HFFc6 (cell line): ENCODE data around the gene FHIT. TPM values are rescaled to one million over a fixed set of nuclear protein-coding genes. Genes with fewer than 3 reads are reported as not detected.
A peak's percentile ranks its signal among the peaks of the same experiment; 100 is the strongest.
"Not testable (repeated sequence)": the region's sequence is repeated elsewhere in the genome, so short reads cannot be mapped to it uniquely, and the experiment has no call there.

ENCODE experiments used
- DNase-seq: peaks from one replicate; pipeline ENCODE4 v3.0.0-alpha.2; 2018
- H3K27ac Mint-ChIP-seq: 2 replicates; pipeline ENCODE4 v1.8.0; 2020; ENCODE audit warnings: mild to moderate bottlenecking, mixed read lengths
- H3K27me3 Mint-ChIP-seq: 2 replicates; pipeline ENCODE4 v1.8.0; 2021; ENCODE audit warnings: mild to moderate bottlenecking, moderate library complexity, mixed read lengths; ENCODE audit not compliant: insufficient read depth
- H3K36me3 Mint-ChIP-seq: 2 replicates; pipeline ENCODE4 v1.8.0; 2021; ENCODE audit warnings: low read depth, mixed read lengths
- H3K4me1 Mint-ChIP-seq: 2 replicates; pipeline ENCODE4 v1.8.0; 2020; ENCODE audit warnings: low read depth, mixed read lengths
- H3K4me3 Mint-ChIP-seq: 2 replicates; pipeline ENCODE4 v1.8.0; 2020; ENCODE audit warnings: mild to moderate bottlenecking, moderate library complexity, mixed read lengths
- H3K9me3 Mint-ChIP-seq: 2 replicates; pipeline ENCODE4 v1.8.0; 2020; ENCODE audit warnings: mild to moderate bottlenecking, mixed read lengths
- CTCF ChIP-seq: fragments of 200-600 bp; sonication (generic); IDR thresholded peaks from 2 replicates; pipeline ENCODE4 v1.5.0; 2021; ENCODE audit warnings: antibody characterized with exemption, mild to moderate bottlenecking
- total RNA-seq, 6 experiments: library from RNA; stranded (reverse); fragmentation: NEBNext Ultra II Directional; extraction: Animal tissue kit (Norgen Biotek cat#: 25700); gene quantifications; 2 replicates in 1 of 6; 3 replicates in 5 of 6; pipeline ENCODE4 v1.2.3, GENCODE V29; 2021

FHIT gene
- total RNA-seq, 6 experiments from 2014 or later = 0.33 to 0.38 TPM; not detected in 4

- no peak overlapping the region for H3K4me3 Mint-ChIP-seq
- DNase-seq = no peak
- no peaks in the 10 kb centered on the region for H3K9me3 Mint-ChIP-seq
- peaks cover 14% of the 10 kb centered on the region for H3K36me3 Mint-ChIP-seq
- peaks cover 36% of the 10 kb centered on the region for H3K4me1 Mint-ChIP-seq
- H3K27me3 Mint-ChIP-seq = no peaks in the 10 kb centered on the region
- H3K27ac Mint-ChIP-seq = no peak overlapping the region
- no peak for TF ChIP-seq CTCF
Measured at GRCh38 chr3:59810606-59811005, 1440.6 kb downstream of the FHIT start.

GRCh38 chr3:59809710-59810444 lies 1441.4 kb downstream of the FHIT start:
- Mint-ChIP-seq H3K4me1 (peaks cover 36% of the 10 kb centered on the region), H3K27ac (peak overlapping the region; percentile 37; the same call in 1 of the 2 replicates), H3K9me3 (no peaks in the 10 kb centered on the region), H3K4me3 (no peak overlapping the region), H3K36me3 (peaks cover 14% of the 10 kb centered on the region), H3K27me3 (no peaks in the 10 kb centered on the region)
- DNase-seq = no peak
- peak; percentile 56 for TF ChIP-seq CTCF

- peak; percentile 1 for DNase-seq
- H3K9me3 Mint-ChIP-seq = no peaks in the 10 kb centered on the region
- no peak for TF ChIP-seq CTCF
- no peak overlapping the region for H3K27ac Mint-ChIP-seq
- H3K4me1 Mint-ChIP-seq = peaks cover 36% of the 10 kb centered on the region
- H3K4me3 Mint-ChIP-seq = no peak overlapping the region
- peaks cover 14% of the 10 kb centered on the region for H3K36me3 Mint-ChIP-seq
- no peaks in the 10 kb centered on the region for H3K27me3 Mint-ChIP-seq
Measured at GRCh38 chr3:59809016-59809415, 1442.2 kb downstream of the FHIT start.

GRCh38 chr3:59808446-59808845 lies 1442.8 kb downstream of the FHIT start:
- TF ChIP-seq CTCF = no peak
- Mint-ChIP-seq H3K4me1 (peaks cover 36% of the 10 kb centered on the region), H3K9me3 (no peaks in the 10 kb centered on the region), H3K27ac (no peak overlapping the region), H3K4me3 (no peak overlapping the region), H3K36me3 (peaks cover 14% of the 10 kb centered on the region), H3K27me3 (no peaks in the 10 kb centered on the region)
- no peak for DNase-seq

- no peaks in the 10 kb centered on the region for H3K9me3 Mint-ChIP-seq
- H3K4me3 Mint-ChIP-seq = no peak overlapping the region
- no peaks in the 10 kb centered on the region for H3K27me3 Mint-ChIP-seq
- no peak for DNase-seq
- no peak for TF ChIP-seq CTCF
- no peak overlapping the region for H3K27ac Mint-ChIP-seq
- H3K36me3 Mint-ChIP-seq = no peaks in the 10 kb centered on the region; the same call in 1 of the 2 replicates
- H3K4me1 Mint-ChIP-seq = peaks cover under 1% of the 10 kb centered on the region
Measured at GRCh38 chr3:59803268-59803667, 1448.0 kb downstream of the FHIT start.

- not testable (repeated sequence) for H3K4me3 Mint-ChIP-seq, H3K27ac Mint-ChIP-seq, H3K4me1 Mint-ChIP-seq
Measured at GRCh38 chr3:59802453-59802852, 1448.8 kb downstream of the FHIT start.

More at GRCh38 chr3:59802453-59802852, 1448.8 kb downstream of the FHIT start:
- H3K9me3 Mint-ChIP-seq, H3K36me3 Mint-ChIP-seq, DNase-seq, H3K27me3 Mint-ChIP-seq: not testable (repeated sequence)
